H9 (cell line): Measurements from ENCODE around the gene CWC15. TPM values are rescaled to one million over a fixed set of nuclear protein-coding genes. Genes with fewer than 3 reads are reported as not detected.
A peak's percentile ranks its signal among the peaks of the same experiment; 100 is the strongest.

ENCODE experiments used
- DNase-seq: peaks from one replicate; pipeline ENCODE4 v3.0.0-alpha.2; 2017
- H2AFZ ChIP-seq: one replicate; pipeline ENCODE4 v1.6.1; 2013; ENCODE audit warnings: mild to moderate bottlenecking, low read length, control low read depth, moderate library complexity
- H2AK5ac ChIP-seq: 2 replicates; pipeline ENCODE4 v1.6.1; 2013; ENCODE audit warnings: low read length, control low read depth, mixed read lengths; ENCODE audit not compliant: insufficient read length
- H2BK120ac ChIP-seq: one replicate; pipeline ENCODE4 v1.6.1; 2013; ENCODE audit warnings: low read depth, mild to moderate bottlenecking, low read length, control low read depth, inconsistent platforms; ENCODE audit not compliant: poor library complexity, severe bottlenecking
- H2BK12ac ChIP-seq: 2 replicates; pipeline ENCODE4 v1.6.1; 2013; ENCODE audit warnings: low read length, control low read depth, mixed read lengths, low read depth; ENCODE audit not compliant: insufficient read length
- H2BK15ac ChIP-seq: 2 replicates; pipeline ENCODE4 v1.6.1; 2013; ENCODE audit warnings: low read depth, low read length, control low read depth
- H2BK20ac ChIP-seq: one replicate; pipeline ENCODE4 v1.6.1; 2013; ENCODE audit warnings: low read depth, mild to moderate bottlenecking, low read length, control low read depth, inconsistent platforms; ENCODE audit not compliant: poor library complexity, severe bottlenecking
- H2BK5ac ChIP-seq: 2 replicates; pipeline ENCODE4 v1.6.1; 2013; ENCODE audit warnings: low read length, control low read depth, mixed read lengths; ENCODE audit not compliant: insufficient read length
- H3K14ac ChIP-seq: 2 replicates; pipeline ENCODE4 v1.6.1; 2013; ENCODE audit warnings: low read length, control low read depth; ENCODE audit not compliant: insufficient read depth
- H3K18ac ChIP-seq: 2 replicates; pipeline ENCODE4 v1.6.1; 2013; ENCODE audit warnings: low read depth, mild to moderate bottlenecking, mixed read lengths, low read length, control low read depth; ENCODE audit not compliant: insufficient read length
- H3K23ac ChIP-seq: 2 replicates; pipeline ENCODE4 v1.6.1; 2013; ENCODE audit warnings: low read length, control low read depth, mixed read lengths, low read depth; ENCODE audit not compliant: insufficient read length
- H3K23me2 ChIP-seq: 2 replicates; pipeline ENCODE4 v1.6.1; 2013; ENCODE audit warnings: low read depth, mild to moderate bottlenecking, mixed read lengths, low read length, control low read depth; ENCODE audit not compliant: insufficient read length, poor library complexity, severe bottlenecking
- H3K27ac ChIP-seq: 2 replicates; pipeline ENCODE4 v1.5.1; 2013; ENCODE audit warnings: low read length, control low read depth, mixed read lengths, low read depth; ENCODE audit not compliant: insufficient read length
- H3K27me3 ChIP-seq: 2 replicates; pipeline ENCODE4 v1.6.1; 2013; ENCODE audit warnings: low read length, control low read depth, inconsistent platforms; ENCODE audit not compliant: insufficient read depth
- H3K4ac ChIP-seq: 2 replicates; pipeline ENCODE4 v1.6.1; 2013; ENCODE audit warnings: low read depth, mild to moderate bottlenecking, control low read depth, inconsistent platforms, low read length, moderate library complexity
- H3K4me1 ChIP-seq: 2 replicates; pipeline ENCODE4 v1.6.1; 2013; ENCODE audit warnings: low read length, control low read depth, inconsistent platforms; ENCODE audit not compliant: insufficient read depth
- H3K4me2 ChIP-seq: 2 replicates; pipeline ENCODE4 v1.6.1; 2013; ENCODE audit warnings: low read length, control low read depth, mixed read lengths; ENCODE audit not compliant: insufficient read length, insufficient read depth
- H3K56ac ChIP-seq: 2 replicates; pipeline ENCODE4 v1.6.1; 2013; ENCODE audit warnings: low read depth, mild to moderate bottlenecking, mixed read lengths, low read length, control low read depth; ENCODE audit not compliant: insufficient read length
- H3K79me1 ChIP-seq: 2 replicates; pipeline ENCODE4 v1.6.1; 2013; ENCODE audit warnings: low read depth, mild to moderate bottlenecking, moderate library complexity, low read length, control low read depth, inconsistent platforms; ENCODE audit not compliant: insufficient read depth, poor library complexity, severe bottlenecking
- H3K79me2 ChIP-seq: 2 replicates; pipeline ENCODE4 v1.6.1; 2013; ENCODE audit warnings: low read length, control low read depth, inconsistent platforms; ENCODE audit not compliant: insufficient read depth
- H3K9ac ChIP-seq: 2 replicates; pipeline ENCODE4 v1.6.1; 2013; ENCODE audit warnings: low read length, control low read depth, mixed read lengths; ENCODE audit not compliant: insufficient read length; ENCODE audit errors: extremely low read depth
- H3K9me3 ChIP-seq: one replicate; pipeline ENCODE4 v1.6.1; 2013; ENCODE audit warnings: low read depth, low read length, inconsistent platforms; ENCODE audit not compliant: control insufficient read depth
- H3T11ph ChIP-seq: one replicate; pipeline ENCODE4 v1.6.1; 2013; ENCODE audit warnings: mild to moderate bottlenecking, low read length, control low read depth, inconsistent platforms
- H4K20me1 ChIP-seq: one replicate; pipeline ENCODE4 v1.6.1; 2013; ENCODE audit not compliant: control insufficient read depth, insufficient read length, insufficient read depth
- H4K5ac ChIP-seq: 2 replicates; pipeline ENCODE4 v1.6.1; 2013; ENCODE audit warnings: low read depth, mild to moderate bottlenecking, mixed read lengths, low read length, control low read depth; ENCODE audit not compliant: insufficient read length
- H4K8ac ChIP-seq: replicated peaks from 2 replicates; pipeline ENCODE4 v1.6.1; 2013; ENCODE audit warnings: low read length, control low read depth, mixed read lengths, low read depth; ENCODE audit not compliant: insufficient read length
- H4K91ac ChIP-seq: 2 replicates; pipeline ENCODE4 v1.6.1; 2013; ENCODE audit warnings: low read depth, mild to moderate bottlenecking, moderate library complexity, mixed read lengths, low read length, control low read depth; ENCODE audit not compliant: insufficient read length
- H3K27ac Mint-ChIP-seq, 3 experiments: 2 replicates in 2 of 3; 3 replicates in 1 of 3; pipeline ENCODE4 v1.8.0; 2020 to 2021; ENCODE audit warnings: mixed read lengths in 3 of 3, mild to moderate bottlenecking in 1 of 3, moderate library complexity in 1 of 3
- H3K27me3 Mint-ChIP-seq: 2 replicates; pipeline ENCODE4 v1.8.0; 2021; ENCODE audit warnings: low read depth, mild to moderate bottlenecking, moderate library complexity, mixed read lengths
- H3K36me3 Mint-ChIP-seq, 3 experiments: 2 replicates in 2 of 3; 3 replicates in 1 of 3; pipeline ENCODE4 v1.8.0; 2020 to 2021; ENCODE audit warnings: low read depth in 3 of 3, mixed read lengths in 3 of 3; ENCODE audit not compliant: insufficient read depth in 1 of 3
- H3K4me1 Mint-ChIP-seq, 2 experiments: 2 replicates each; pipeline ENCODE4 v1.8.0; 2020; ENCODE audit warnings: mixed read lengths in 2 of 2
- H3K4me3 Mint-ChIP-seq, 2 experiments: 2 replicates in 1 of 2; 3 replicates in 1 of 2; pipeline ENCODE4 v1.8.0; 2020 to 2021; ENCODE audit warnings: mild to moderate bottlenecking in 2 of 2, mixed read lengths in 2 of 2, moderate library complexity in 1 of 2
- H3K9me3 Mint-ChIP-seq, 2 experiments: 2 replicates in 1 of 2; 3 replicates in 1 of 2; pipeline ENCODE4 v1.8.0; 2020; ENCODE audit warnings: mild to moderate bottlenecking in 2 of 2, mixed read lengths in 2 of 2, moderate library complexity in 1 of 2
- WGBS: extraction: QIAGEN DNeasy Blood & Tissue Kit; methylation state at CpG from one replicate; pipeline ENCODE4 v1.1.7; 2013; ENCODE audit warnings: missing lambda C conversion rate, low lambda C conversion rate, mixed read lengths; ENCODE audit not compliant: insufficient read length; ENCODE audit errors: extremely low coverage; 5-methylcytosine and 5-hydroxymethylcytosine counted together
- total RNA-seq: library from RNA; stranded (reverse); gene quantifications from 2 replicates; pipeline ENCODE4 v1.2.1, GENCODE V29; 2021
- TF ChIP-seq, protein P1 (sequence below): fragments of 200-600 bp; sonication (generic); conservative IDR thresholded peaks from 3 replicates; pipeline ENCODE4 v1.8.0; 2021; ENCODE audit warnings: antibody characterized with exemption, mild to moderate bottlenecking

CWC15 gene
- total RNA-seq, 1 experiment from 2014 or later: 76.9 TPM

DNA sequence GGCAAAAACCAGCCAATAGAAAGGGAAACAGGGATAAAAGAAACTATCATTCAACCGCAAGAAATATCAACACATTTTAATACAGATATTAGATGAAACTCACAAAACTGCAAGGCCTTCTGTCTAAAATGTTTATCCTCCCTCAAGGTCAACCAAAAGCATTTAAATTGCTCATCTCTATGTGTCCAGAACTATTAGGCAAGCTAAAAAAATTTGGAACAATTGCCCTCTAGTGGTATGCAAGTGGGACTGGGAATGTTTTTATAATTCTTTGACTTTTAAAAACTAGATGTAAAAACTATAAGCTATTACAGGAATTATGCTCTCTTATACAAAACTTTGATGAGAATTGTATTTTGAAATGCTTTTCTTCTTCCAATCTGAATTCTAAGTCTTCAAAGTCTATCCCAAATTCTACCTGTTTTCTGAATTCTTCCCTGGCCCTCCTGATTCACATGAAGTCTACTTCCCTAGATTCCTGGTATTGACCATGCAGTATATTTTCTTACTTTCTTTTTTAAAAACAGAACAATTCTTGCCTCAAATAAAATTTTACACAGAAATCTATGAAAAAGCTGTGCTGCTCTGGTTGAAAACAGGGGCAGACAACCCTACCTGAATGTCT, 4.9 kb downstream of the CWC15 start:
- H3K23me2 ChIP-seq: peaks cover 2% of the 10 kb centered on the region

More for the DNA sequence above, 4.9 kb downstream of the CWC15 start:
- H4K5ac ChIP-seq: no peak overlapping the region
- H3K27me3 Mint-ChIP-seq: no peaks in the 10 kb centered on the region
- peaks cover 3 to 4% of the 10 kb centered on the region in 2 experiments; a peak in 2 of 4 replicates for H3K4me1 Mint-ChIP-seq
- H3K9me3 Mint-ChIP-seq: no peaks in the 10 kb centered on the region
- no peak overlapping the region for H2BK5ac ChIP-seq
- no peak overlapping the region for H3K4me3 Mint-ChIP-seq
- no peak overlapping the region for H2BK15ac ChIP-seq
- no CpG with 5 or more reads among the region's 1 CpG for WGBS
- no peak overlapping the region for H3K4ac ChIP-seq
- H3K9me3 ChIP-seq: no peaks in the 10 kb centered on the region
- no peak for DNase-seq
- no peak overlapping the region for H2AK5ac ChIP-seq
- no peak overlapping the region for H2AFZ ChIP-seq
- H3T11ph ChIP-seq: no peak overlapping the region
- TF ChIP-seq, protein P1, sequence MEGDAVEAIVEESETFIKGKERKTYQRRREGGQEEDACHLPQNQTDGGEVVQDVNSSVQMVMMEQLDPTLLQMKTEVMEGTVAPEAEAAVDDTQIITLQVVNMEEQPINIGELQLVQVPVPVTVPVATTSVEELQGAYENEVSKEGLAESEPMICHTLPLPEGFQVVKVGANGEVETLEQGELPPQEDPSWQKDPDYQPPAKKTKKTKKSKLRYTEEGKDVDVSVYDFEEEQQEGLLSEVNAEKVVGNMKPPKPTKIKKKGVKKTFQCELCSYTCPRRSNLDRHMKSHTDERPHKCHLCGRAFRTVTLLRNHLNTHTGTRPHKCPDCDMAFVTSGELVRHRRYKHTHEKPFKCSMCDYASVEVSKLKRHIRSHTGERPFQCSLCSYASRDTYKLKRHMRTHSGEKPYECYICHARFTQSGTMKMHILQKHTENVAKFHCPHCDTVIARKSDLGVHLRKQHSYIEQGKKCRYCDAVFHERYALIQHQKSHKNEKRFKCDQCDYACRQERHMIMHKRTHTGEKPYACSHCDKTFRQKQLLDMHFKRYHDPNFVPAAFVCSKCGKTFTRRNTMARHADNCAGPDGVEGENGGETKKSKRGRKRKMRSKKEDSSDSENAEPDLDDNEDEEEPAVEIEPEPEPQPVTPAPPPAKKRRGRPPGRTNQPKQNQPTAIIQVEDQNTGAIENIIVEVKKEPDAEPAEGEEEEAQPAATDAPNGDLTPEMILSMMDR: peak; percentile 65
- no peak overlapping the region for H2BK120ac ChIP-seq
- no peak overlapping the region for H4K8ac ChIP-seq
- H3K9ac ChIP-seq: no peak overlapping the region
- no peak overlapping the region for H3K4me2 ChIP-seq
- H2BK12ac ChIP-seq: no peak overlapping the region
- no peak overlapping the region for H3K18ac ChIP-seq
- no peaks in the 10 kb centered on the region for H3K4me1 ChIP-seq
- no peak overlapping the region for H3K27ac ChIP-seq
- no peak overlapping the region for H3K56ac ChIP-seq
- H3K36me3 Mint-ChIP-seq: peaks cover 32 to 76% (median 74%) of the 10 kb centered on the region in 3 experiments
- no peaks in the 10 kb centered on the region for H3K79me1 ChIP-seq
- no peaks in the 10 kb centered on the region for H4K20me1 ChIP-seq
- peaks cover 4% of the 10 kb centered on the region; the same call in 1 of the 2 replicates for H3K79me2 ChIP-seq
- no peak overlapping the region for H3K14ac ChIP-seq
- H3K23ac ChIP-seq: no peak overlapping the region
- no peak overlapping the region for H4K91ac ChIP-seq
- no peak overlapping the region for H3K27ac Mint-ChIP-seq
- H2BK20ac ChIP-seq: no peak overlapping the region
- H3K27me3 ChIP-seq: no peaks in the 10 kb centered on the region
